Esophagus squamous epithelium (tissue), 5 donors: ENCODE data around the gene ITSN1. TPM values are rescaled to one million over a fixed set of nuclear protein-coding genes. Genes with fewer than 3 reads are reported as not detected.

ENCODE experiments used
- DNase-seq: peaks from one replicate; lab custom pipeline; 2025; lab: John Stamatoyannopoulos, UW
- H3K27ac ChIP-seq, 4 donors: fragments of 200-600 bp; sonication (generic); one replicate each; pipeline ENCODE4 v1.5.1; 2016 to 2019; ENCODE audit warnings: mild to moderate bottlenecking in 1 of 4
- H3K27me3 ChIP-seq, 4 donors: fragments of 200-600 bp; sonication (generic); 1 replicate in 3 of 4; 2 replicates in 1 of 4; pipeline versions ENCODE4 v1.5.1 to v1.6.0; 2017 to 2021; ENCODE audit warnings: antibody characterized with exemption in 1 of 4
- H3K36me3 ChIP-seq, 3 donors: fragments of 200-600 bp; sonication (generic); one replicate each; pipeline ENCODE4 v1.5.1; 2016 to 2019
- H3K4me1 ChIP-seq, 3 donors: fragments of 200-600 bp; sonication (generic); one replicate each; pipeline ENCODE4 v1.5.1; 2017 to 2019
- H3K4me3 ChIP-seq, 4 donors: fragments of 200-600 bp; sonication (generic); 1 replicate in 3 of 4; 2 replicates in 1 of 4; pipeline ENCODE4 v1.5.1; 2016 to 2019; ENCODE audit warnings: mild to moderate bottlenecking in 2 of 4, moderate library complexity in 1 of 4
- H3K9me3 ChIP-seq, 3 donors: fragments of 200-600 bp; sonication (generic); one replicate each; pipeline ENCODE4 v1.5.1; 2016 to 2019
- POLR2A ChIP-seq, 4 donors: fragments of 450-650 bp; IDR thresholded peaks; one replicate each; pipeline ENCODE4 v1.6.1; 2017; ENCODE audit warnings: antibody characterized with exemption in 4 of 4, mild to moderate bottlenecking in 4 of 4, moderate library complexity in 3 of 4
- WGBS, 2 donors: methylation state at CpG; one replicate each; pipeline ENCODE4 v1.1.5; 2018; 5-methylcytosine and 5-hydroxymethylcytosine counted together
- intact Hi-C: fragments of 100-400 bp; cut with DNase I; formaldehyde crosslinking; loops from one replicate; pipeline ENCODE4 v1.15.0; 2022
- total RNA-seq, 4 donors: library from RNA; depleted of rRNA; stranded (reverse); fragments of >200 nt; gene quantifications; one replicate each; pipeline ENCODE4 v1.1.0, GENCODE V29; 2016
- TF ChIP-seq, protein P1 (sequence below), 6 experiments: fragments of 450-650 bp in 4 of 6; fragments of 200-600 bp in 2 of 6; sonication (generic) in 2 of 6; IDR thresholded peaks; one replicate each; pipeline ENCODE4 v1.5.1; 2016 to 2019; ENCODE audit warnings: antibody characterized with exemption in 6 of 6, mild to moderate bottlenecking in 4 of 6, moderate library complexity in 4 of 6
- donor health status: DM: yes; HTN: yes; CAD: no.

Gene ITSN1
- total RNA-seq, 4 donors from 2014 or later, result 9.5 to 27.1 (median 11.6) TPM

DNA sequence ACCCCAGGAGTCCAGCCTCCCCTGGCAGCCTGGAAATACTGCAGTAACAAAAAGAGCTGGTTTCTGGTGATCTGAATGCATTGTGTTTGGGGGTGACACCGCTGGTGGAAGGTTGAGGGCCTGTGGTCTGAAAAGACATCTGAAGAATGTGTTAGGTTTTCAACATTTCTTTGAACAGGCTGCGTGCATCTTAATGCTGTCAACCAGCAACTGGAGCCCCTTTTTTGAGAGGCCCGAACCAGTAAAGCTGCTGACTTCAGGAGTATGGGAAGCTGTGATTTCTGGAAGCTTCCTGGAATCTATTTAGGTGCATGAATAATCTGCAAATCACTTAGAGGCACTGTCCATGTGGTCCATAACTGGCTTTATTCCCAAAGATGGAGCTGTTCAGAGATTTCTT is 256.3 kb downstream of the ITSN1 start:
- Histone ChIP-seq H3K27me3 (no peaks in the 10 kb centered on the region), H3K9me3 (no peaks in the 10 kb centered on the region), H3K27ac (peak overlapping the region in 2 of 4 donors; percentile 37 to 52), H3K36me3 (peaks cover 0 to 36% (median 6%) of the 10 kb centered on the region in 3 donors), H3K4me3 (no peak overlapping the region), H3K4me1 (peaks cover 5 to 23% (median 11%) of the 10 kb centered on the region in 3 donors)
- WGBS, 2 donors, result 77 to 78% methylated on average over 2 to 3 of the region's 3 CpGs
- no peak for DNase-seq
- intact Hi-C loops, result no loop called here
- TF ChIP-seq POLR2A (IDR thresholded peaks at IDR 0.05), result no peak
- TF ChIP-seq, protein P1, sequence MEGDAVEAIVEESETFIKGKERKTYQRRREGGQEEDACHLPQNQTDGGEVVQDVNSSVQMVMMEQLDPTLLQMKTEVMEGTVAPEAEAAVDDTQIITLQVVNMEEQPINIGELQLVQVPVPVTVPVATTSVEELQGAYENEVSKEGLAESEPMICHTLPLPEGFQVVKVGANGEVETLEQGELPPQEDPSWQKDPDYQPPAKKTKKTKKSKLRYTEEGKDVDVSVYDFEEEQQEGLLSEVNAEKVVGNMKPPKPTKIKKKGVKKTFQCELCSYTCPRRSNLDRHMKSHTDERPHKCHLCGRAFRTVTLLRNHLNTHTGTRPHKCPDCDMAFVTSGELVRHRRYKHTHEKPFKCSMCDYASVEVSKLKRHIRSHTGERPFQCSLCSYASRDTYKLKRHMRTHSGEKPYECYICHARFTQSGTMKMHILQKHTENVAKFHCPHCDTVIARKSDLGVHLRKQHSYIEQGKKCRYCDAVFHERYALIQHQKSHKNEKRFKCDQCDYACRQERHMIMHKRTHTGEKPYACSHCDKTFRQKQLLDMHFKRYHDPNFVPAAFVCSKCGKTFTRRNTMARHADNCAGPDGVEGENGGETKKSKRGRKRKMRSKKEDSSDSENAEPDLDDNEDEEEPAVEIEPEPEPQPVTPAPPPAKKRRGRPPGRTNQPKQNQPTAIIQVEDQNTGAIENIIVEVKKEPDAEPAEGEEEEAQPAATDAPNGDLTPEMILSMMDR (IDR thresholded peaks at IDR 0.05), result no peak

DNA sequence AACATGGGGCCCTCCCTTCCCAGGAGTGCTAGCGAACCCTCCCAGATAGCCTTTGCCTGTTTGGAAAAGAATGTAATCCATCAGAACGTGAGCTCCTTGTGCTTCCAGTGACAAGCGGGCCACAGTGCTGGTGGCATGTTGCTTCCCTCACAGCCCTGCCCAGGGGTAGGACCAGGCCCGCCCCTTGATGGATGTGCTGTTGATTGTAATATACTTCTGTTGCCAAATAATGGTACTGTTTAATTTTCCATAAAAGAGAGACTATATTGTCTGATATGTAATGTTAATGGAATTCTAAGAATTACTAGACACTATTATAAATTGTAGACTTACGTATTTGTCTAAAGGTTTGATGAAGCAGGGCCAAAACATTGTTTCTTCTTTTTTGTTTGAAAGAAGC is 256.9 kb downstream of the ITSN1 start:
- no peak for DNase-seq
- Histone ChIP-seq H3K36me3 (peaks cover 3 to 42% (median 11%) of the 10 kb centered on the region in 3 donors), H3K4me3 (no peak overlapping the region), H3K27me3 (no peaks in the 10 kb centered on the region), H3K9me3 (no peaks in the 10 kb centered on the region), H3K4me1 (peaks cover 5 to 20% (median 10%) of the 10 kb centered on the region in 3 donors), H3K27ac (peak overlapping the region in 2 of 4 donors; percentile 37 to 52)
- intact Hi-C loops, result no loop called here
- TF ChIP-seq, protein P1 (IDR thresholded peaks at IDR 0.05), result no peak
- no peak for TF ChIP-seq POLR2A (IDR thresholded peaks at IDR 0.05)
- WGBS, 2 donors, result 78 to 80% methylated on average over 2 to 5 of the region's 5 CpGs

DNA sequence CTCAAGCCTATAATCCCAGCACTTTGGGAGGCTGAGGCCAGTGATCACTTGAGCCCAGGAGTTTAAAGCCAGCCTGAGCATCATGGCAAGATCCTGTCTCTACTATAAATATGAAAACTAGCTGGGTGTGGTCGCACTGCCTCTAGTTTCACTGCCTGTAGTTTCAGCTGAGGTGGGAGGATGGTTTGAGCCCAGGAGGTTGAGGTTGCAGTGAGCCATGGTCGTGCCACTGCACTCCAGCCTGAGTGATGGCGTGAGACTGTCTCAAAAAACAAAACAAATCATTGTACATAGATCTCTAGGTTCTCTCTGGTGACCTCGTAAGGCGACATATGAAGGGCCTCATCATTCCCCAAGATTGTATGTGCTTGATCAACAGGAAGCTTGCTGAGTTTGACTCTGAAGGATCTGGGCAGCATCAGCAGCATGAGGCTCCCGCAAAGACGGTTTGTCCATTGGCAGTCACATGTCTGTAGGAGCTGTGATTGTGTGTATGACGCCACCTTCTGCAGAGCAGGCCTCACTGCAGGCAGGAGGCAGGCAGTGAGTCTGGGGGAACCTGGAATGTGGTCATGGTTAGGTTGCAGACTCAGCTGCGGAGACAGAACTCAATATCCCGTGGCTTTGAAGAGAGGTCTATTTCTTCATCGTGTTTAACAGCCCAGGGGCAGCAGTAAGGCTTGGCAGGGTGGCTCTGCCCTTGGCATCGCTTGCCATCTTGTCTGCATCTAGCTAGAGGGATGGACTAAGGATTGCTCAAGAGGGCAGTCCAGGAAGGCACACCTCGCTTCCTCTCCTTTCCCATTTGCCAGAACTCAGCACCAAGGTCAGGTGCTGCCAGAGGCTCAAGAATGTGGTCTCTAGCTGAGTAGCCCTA is 259.3 kb downstream of the ITSN1 start:
- Histone ChIP-seq H3K4me1 (peaks cover 0 to 8% (median 0%) of the 10 kb centered on the region in 3 donors), H3K36me3 (peaks cover 18 to 66% (median 26%) of the 10 kb centered on the region in 3 donors), H3K9me3 (no peaks in the 10 kb centered on the region), H3K27ac (peak overlapping the region in 1 of 4 donors; percentile 12), H3K27me3 (no peaks in the 10 kb centered on the region), H3K4me3 (no peak overlapping the region)
- TF ChIP-seq, protein P1 (IDR thresholded peaks at IDR 0.05), result peak in 3 of 6 experiments; percentile 33 to 65 (median 37)
- TF ChIP-seq POLR2A (IDR thresholded peaks at IDR 0.05), result no peak
- no peak for DNase-seq
- 48 to 77% methylated on average over 4 to 9 of the region's 13 CpGs for WGBS, 2 donors
- intact Hi-C loops, result no loop called here

DNA sequence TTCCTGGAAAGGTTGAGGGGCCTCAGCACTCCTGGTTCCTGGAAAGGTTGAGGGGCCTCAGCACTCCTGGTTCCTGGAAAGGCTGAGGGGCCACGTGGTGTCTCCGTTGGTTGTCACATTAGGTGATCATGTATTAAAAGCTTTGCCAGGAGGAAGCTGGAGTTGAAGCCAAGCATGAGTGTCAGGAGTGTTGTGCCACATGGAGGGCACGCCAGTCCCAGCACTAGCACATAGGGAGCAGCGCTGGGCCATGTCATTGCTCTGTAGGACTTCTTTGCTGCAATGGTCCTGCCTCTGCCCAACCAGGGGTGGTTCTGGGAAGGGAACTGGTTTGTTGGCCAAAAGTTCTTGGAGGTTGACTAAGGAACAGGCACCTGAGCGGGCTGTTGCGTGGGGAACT is 260.0 kb downstream of the ITSN1 start:
- H3K27ac ChIP-seq, result peak overlapping the region in 2 of 4 donors; percentile 12 to 37
- no peak overlapping the region for H3K4me3 ChIP-seq
- WGBS, 2 donors, result 68 to 80% methylated on average over 4 to 6 of the region's 6 CpGs
- DNase-seq, result no peak
- H3K36me3 ChIP-seq, result peaks cover 25 to 73% (median 31%) of the 10 kb centered on the region in 3 donors
- H3K27me3 ChIP-seq, result no peaks in the 10 kb centered on the region
- intact Hi-C loops, result no loop called here
- no peaks in the 10 kb centered on the region for H3K9me3 ChIP-seq
- peaks cover 0 to 8% (median 0%) of the 10 kb centered on the region in 3 donors for H3K4me1 ChIP-seq
- TF ChIP-seq POLR2A (IDR thresholded peaks at IDR 0.05), result no peak
- TF ChIP-seq, protein P1 (IDR thresholded peaks at IDR 0.05), result no peak

DNA sequence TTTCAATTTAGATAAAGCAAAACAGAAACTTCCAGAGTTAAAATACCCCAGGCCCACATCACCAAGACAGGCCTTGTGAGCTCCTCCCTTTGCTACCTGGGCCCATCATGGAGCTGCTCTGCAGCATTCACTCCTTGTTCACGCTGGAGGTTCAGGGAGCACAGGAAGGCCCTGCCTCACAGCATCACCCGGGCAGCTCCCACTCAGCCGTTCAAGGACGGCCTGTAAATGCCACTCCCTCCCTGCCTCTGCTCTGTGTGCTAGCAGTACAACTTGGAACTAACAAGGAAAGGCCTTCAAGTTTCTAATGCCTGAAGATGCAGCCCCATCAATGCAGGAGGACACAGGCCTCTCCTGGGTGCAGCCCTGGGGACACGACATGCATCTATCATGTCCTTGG is 261.7 kb downstream of the ITSN1 start:
- no peak for TF ChIP-seq POLR2A (IDR thresholded peaks at IDR 0.05)
- TF ChIP-seq, protein P1 (IDR thresholded peaks at IDR 0.05), result no peak
- Histone ChIP-seq H3K36me3 (peaks cover 36 to 90% (median 45%) of the 10 kb centered on the region in 3 donors), H3K4me3 (no peak overlapping the region), H3K27me3 (no peaks in the 10 kb centered on the region), H3K4me1 (peaks cover 0 to 8% (median 0%) of the 10 kb centered on the region in 3 donors), H3K9me3 (no peaks in the 10 kb centered on the region), H3K27ac (peak overlapping the region in 2 of 4 donors; percentile 18 to 37)
- DNase-seq, result no peak
- intact Hi-C loops, result no loop called here
- WGBS, 2 donors, result 78 to 87% methylated on average over 5 of the region's 5 CpGs
